ENCODE results near the gene MUTYH. TPM values are rescaled to one million over a fixed set of nuclear protein-coding genes. Genes with fewer than 3 reads are reported as not detected.

The MUTYH gene
- total RNA-seq, 1 donor from 2014 or later = 61.9 TPM

DNA sequence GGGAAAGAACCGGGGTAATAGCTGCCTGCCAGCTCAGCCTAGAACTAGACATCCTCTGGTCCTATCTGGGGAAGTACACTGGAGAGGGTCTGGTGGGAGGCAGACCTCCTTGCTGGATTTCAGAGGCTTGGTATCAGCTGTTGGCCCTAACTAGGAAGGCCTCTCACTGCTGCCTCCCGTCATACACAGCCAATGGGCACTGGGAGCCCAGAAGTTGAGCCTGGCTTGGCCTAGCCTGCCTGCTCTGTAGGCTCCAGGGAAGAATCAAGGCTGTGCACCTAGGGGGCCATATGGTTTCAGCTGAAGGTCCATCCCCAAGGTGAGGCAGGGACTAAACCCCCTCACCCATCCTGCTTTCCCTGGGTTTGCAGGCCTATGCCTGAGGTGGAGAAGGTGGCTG lies 4.3 kb upstream of the MUTYH start:
- TF ChIP-seq, protein P1, sequence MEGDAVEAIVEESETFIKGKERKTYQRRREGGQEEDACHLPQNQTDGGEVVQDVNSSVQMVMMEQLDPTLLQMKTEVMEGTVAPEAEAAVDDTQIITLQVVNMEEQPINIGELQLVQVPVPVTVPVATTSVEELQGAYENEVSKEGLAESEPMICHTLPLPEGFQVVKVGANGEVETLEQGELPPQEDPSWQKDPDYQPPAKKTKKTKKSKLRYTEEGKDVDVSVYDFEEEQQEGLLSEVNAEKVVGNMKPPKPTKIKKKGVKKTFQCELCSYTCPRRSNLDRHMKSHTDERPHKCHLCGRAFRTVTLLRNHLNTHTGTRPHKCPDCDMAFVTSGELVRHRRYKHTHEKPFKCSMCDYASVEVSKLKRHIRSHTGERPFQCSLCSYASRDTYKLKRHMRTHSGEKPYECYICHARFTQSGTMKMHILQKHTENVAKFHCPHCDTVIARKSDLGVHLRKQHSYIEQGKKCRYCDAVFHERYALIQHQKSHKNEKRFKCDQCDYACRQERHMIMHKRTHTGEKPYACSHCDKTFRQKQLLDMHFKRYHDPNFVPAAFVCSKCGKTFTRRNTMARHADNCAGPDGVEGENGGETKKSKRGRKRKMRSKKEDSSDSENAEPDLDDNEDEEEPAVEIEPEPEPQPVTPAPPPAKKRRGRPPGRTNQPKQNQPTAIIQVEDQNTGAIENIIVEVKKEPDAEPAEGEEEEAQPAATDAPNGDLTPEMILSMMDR (conservative IDR thresholded peaks at IDR 0.05) = no peak
- Mint-ChIP-seq H3K4me3 (no peak overlapping the region), H3K27me3 (ENCODE audit: low read depth) (no peaks in the 10 kb centered on the region)

DNA sequence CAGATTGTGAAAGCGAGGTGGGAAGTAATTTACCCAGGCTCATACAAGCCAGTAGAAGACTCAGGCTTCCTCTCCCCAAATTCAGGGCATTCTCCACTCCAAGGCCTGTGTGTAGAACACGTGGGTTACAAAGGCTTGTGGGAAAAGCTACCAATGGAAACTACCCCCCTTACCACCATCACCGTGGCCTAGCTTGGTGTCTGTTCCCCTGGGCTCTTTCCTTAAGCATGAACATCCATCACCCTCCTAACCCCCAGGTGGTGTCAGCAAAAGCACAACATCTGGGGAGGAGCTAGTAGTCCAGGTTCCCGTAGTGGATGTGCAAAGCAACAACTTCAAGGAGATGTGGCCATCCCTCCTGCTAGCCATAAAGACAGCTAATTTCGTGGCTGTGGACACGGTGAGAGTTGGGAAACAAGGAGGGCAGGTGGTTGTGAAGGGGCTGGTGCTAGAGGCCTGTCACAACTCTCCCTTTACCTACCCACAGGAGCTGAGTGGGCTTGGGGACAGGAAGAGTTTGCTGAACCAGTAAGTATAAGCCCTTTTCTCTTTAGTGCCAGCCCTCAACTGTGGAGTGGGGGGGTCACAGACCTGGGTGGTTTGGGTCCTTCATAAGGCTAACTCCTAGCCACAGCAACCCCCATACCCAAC lies 701 bp upstream of the MUTYH start:
- TF ChIP-seq, protein P1 (conservative IDR thresholded peaks at IDR 0.05) = no peak
- peaks cover 21% of the 10 kb centered on the region for H3K36me3 Mint-ChIP-seq (ENCODE audit: low read depth)
- H3K9me3 Mint-ChIP-seq = no peaks in the 10 kb centered on the region
- no peaks in the 10 kb centered on the region for H3K27me3 Mint-ChIP-seq (ENCODE audit: low read depth)
- H3K27ac Mint-ChIP-seq (ENCODE audit: unreplicated experiment) = peak overlapping the region; percentile 79
- H3K4me1 Mint-ChIP-seq = peaks cover 31% of the 10 kb centered on the region
- peak overlapping the region; percentile 97 for H3K4me3 Mint-ChIP-seq
- no peak for DNase-seq (ENCODE audit: low read depth, low spot score)

More for the DNA sequence above, 4.3 kb upstream of the MUTYH start:
- H3K9me3 Mint-ChIP-seq = no peaks in the 10 kb centered on the region
- peaks cover 18% of the 10 kb centered on the region for H3K36me3 Mint-ChIP-seq (ENCODE audit: low read depth)
- DNase-seq (ENCODE audit: low read depth, low spot score) = no peak
- H3K27ac Mint-ChIP-seq (ENCODE audit: unreplicated experiment) = no peak overlapping the region
- H3K4me1 Mint-ChIP-seq = peaks cover 29% of the 10 kb centered on the region

DNA sequence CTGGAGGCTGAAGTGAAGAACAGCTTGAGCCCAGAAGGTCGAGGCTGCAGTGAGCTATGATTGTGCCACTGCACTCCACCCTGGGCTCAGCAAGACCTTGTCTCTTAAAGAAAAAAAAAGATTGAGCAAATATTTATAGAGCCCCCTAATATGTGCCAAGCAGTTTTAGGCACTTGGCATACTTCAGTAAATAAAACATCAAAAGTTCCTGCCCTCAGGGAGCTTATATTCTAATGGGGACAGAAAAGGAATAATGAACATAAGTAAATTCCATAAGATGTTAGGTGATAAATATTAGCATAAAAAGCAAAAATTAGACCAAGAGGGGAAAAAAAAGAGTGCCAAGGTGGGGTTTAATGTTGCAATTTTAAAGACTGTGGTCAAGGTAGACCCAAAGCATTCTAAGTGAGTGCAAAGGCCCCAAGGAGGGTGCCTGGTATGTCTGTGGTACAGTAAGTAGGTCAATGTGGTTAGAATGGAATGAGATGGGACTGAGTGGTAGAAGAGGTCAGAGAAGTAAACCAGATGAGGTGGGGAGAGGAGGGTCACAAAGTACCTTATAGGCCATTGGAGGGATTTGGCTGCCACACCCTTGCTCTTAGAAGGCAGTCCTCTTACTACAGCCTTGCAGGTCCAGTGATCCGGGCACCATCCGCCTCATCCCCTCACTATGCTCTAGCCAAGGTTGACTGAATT lies 2.5 kb downstream of the MUTYH start:
- peaks cover 41% of the 10 kb centered on the region for H3K4me1 Mint-ChIP-seq
- H3K4me3 Mint-ChIP-seq = peak overlapping the region; percentile 97
- TF ChIP-seq, protein P1 (conservative IDR thresholded peaks at IDR 0.05) = no peak
- DNase-seq (ENCODE audit: low read depth, low spot score) = no peak
- no peaks in the 10 kb centered on the region for H3K9me3 Mint-ChIP-seq
- peaks cover 18% of the 10 kb centered on the region for H3K36me3 Mint-ChIP-seq (ENCODE audit: low read depth)
- no peak overlapping the region for H3K27ac Mint-ChIP-seq (ENCODE audit: unreplicated experiment)
- H3K27me3 Mint-ChIP-seq (ENCODE audit: low read depth) = no peaks in the 10 kb centered on the region

DNA sequence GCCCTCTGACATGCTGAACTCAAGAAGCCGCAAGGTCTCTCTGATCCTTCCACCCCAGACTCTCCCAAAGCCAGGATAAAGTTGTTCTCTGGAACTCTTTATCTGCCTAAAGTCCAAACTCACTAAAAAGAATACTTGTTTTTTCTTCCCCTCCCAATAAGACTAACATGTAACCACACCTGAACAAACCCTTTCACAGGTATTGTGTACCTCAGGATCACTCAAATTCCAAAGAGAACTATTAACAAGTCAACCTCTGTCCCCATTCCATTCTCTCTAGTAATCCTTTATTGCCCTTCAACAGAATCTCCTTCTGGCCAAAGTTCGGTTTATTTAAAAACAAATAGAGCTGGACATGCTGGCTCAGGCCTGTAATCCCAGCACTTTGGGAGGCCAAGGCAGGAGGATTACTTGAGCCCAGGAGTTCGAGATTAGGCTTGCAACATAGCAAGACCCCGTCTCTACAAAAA lies 4.3 kb downstream of the MUTYH start:
- H3K36me3 Mint-ChIP-seq (ENCODE audit: low read depth) = peaks cover 14% of the 10 kb centered on the region
- H3K9me3 Mint-ChIP-seq = no peaks in the 10 kb centered on the region
- TF ChIP-seq, protein P1 (conservative IDR thresholded peaks at IDR 0.05) = no peak
- no peak for DNase-seq (ENCODE audit: low read depth, low spot score)
- no peaks in the 10 kb centered on the region for H3K27me3 Mint-ChIP-seq (ENCODE audit: low read depth)
- peaks cover 36% of the 10 kb centered on the region for H3K4me1 Mint-ChIP-seq
- peak overlapping the region; percentile 63 for H3K27ac Mint-ChIP-seq (ENCODE audit: unreplicated experiment)
- peak overlapping the region; percentile 32 for H3K4me3 Mint-ChIP-seq

DNA sequence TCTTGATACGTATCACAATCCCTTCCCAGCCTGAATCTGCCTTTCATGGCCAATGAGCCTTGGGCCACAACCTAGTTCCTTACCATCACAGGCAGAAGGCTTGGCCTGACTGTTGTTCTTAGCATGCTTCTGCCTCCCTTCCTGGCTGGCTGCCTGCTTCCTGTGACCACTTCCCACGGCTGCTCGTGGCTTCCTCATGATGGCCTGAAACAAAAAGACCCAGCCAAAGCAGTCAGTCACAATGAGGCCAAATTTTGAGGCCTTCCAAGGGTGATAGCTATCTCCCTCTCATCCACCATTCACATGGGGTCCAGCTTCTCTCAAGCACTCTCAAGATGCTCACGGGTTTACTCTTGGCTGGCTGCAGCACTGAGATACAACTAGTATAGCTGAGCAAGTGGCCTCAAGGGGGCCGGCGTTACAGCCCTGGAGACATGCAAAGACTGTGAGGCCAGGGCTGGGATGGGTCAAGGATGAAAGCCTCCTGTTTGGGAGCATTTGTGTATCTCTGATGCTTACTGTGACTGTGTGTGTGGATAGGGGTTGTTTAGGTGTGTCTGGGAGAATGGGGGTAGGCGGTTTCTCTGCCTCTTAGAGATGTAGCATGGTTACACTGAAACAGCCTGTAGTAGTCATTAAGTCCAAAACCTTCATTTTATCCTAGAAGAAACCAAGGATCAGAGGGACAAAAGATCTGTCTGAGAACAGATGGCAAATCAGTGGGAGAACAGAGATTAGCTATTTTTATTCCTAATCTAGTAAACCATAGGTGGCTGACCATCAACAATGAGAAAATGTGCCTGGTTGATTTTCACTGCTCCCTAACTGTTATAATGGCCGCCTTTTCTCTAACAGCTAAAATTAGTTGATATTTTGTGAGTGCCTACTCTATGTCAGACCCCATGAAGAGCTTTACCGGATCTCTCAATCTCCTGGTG lies 5.7 kb downstream of the MUTYH start:
- H3K9me3 Mint-ChIP-seq = no peaks in the 10 kb centered on the region
- TF ChIP-seq, protein P1 (conservative IDR thresholded peaks at IDR 0.05) = no peak
- peak overlapping the region; percentile 72 for H3K4me3 Mint-ChIP-seq
- H3K27me3 Mint-ChIP-seq (ENCODE audit: low read depth) = no peaks in the 10 kb centered on the region
- peaks cover 30% of the 10 kb centered on the region for H3K4me1 Mint-ChIP-seq
- no peak overlapping the region for H3K27ac Mint-ChIP-seq (ENCODE audit: unreplicated experiment)
- DNase-seq (ENCODE audit: low read depth, low spot score) = no peak
- peaks cover 15% of the 10 kb centered on the region for H3K36me3 Mint-ChIP-seq (ENCODE audit: low read depth)

Measured in neural crest cell (in vitro differentiated cells).